K562 (cell line): ENCODE results near the gene ADAM15. TPM values are rescaled to one million over a fixed set of nuclear protein-coding genes. Genes with fewer than 3 reads are reported as not detected.

Experiments
- ASH1L ChIP-seq: fragments of 450-650 bp; IDR thresholded peaks from 2 replicates; pipeline ENCODE4 v1.6.1; 2018; ENCODE audit warnings: borderline replicate concordance, mild to moderate bottlenecking, low read depth; ENCODE audit not compliant: partially characterized antibody
- CAMTA2 ChIP-seq: fragments of 250-450 bp; sonication (Bioruptor Pico); conservative IDR thresholded peaks from 2 replicates; pipeline ENCODE4 v1.5.1; 2022
- EP400 ChIP-seq: fragments of 450-650 bp; IDR thresholded peaks from 2 replicates; pipeline ENCODE4 v1.6.1; 2017; ENCODE audit warnings: antibody characterized with exemption, mild to moderate bottlenecking, moderate library complexity
- HIVEP1 ChIP-seq: fragments of 250-450 bp; sonication (Bioruptor Pico); IDR thresholded peaks from 2 replicates; pipeline ENCODE4 v1.4.0; 2020; ENCODE audit warnings: mild to moderate bottlenecking
- JUND ChIP-seq, 2 experiments: IDR thresholded peaks; 2 replicates in 1 of 2; 3 replicates in 1 of 2; pipeline ENCODE4 v1.6.1; 2011; ENCODE audit warnings: borderline replicate concordance in 2 of 2, low read depth in 2 of 2, low read length in 2 of 2, improper control_type of control experiment in 1 of 2, missing biosample characterization in 1 of 2, missing genetic modification characterization in 1 of 2, missing genetic modification reagents in 1 of 2
- MXI1 ChIP-seq: IDR thresholded peaks from 2 replicates; pipeline ENCODE4 v1.6.1; 2011; ENCODE audit warnings: low read depth, mild to moderate bottlenecking, improper control_type of control experiment, low read length
- MYC ChIP-seq, 2 experiments: fragments of 250-450 bp in 1 of 2; sonication (Bioruptor Pico) in 1 of 2; IDR thresholded peaks; 2 replicates each; pipeline versions ENCODE4 v1.5.1 to v1.6.1; 2012 to 2021; ENCODE audit warnings: low read depth in 2 of 2, borderline replicate concordance in 1 of 2, improper control_type of control experiment in 1 of 2, low read length in 1 of 2, mild to moderate bottlenecking in 1 of 2, moderate library complexity in 1 of 2
- PHF21A ChIP-seq: fragments of 450-650 bp; IDR thresholded peaks from 2 replicates; pipeline ENCODE4 v1.6.1; 2017; ENCODE audit warnings: low read depth, borderline replicate concordance
- PYGO2 ChIP-seq: fragments of 450-650 bp; IDR thresholded peaks from 2 replicates; pipeline ENCODE4 v1.6.1; 2016; ENCODE audit warnings: mild to moderate bottlenecking, missing genetic modification characterization, moderate library complexity, missing compliant biosample characterization
- RBBP5 ChIP-seq: fragments of 200-600 bp; sonication (generic); IDR thresholded peaks from 2 replicates; pipeline ENCODE4 v1.6.1; 2012; ENCODE audit warnings: borderline replicate concordance, mild to moderate bottlenecking, low read length, control low read depth, inconsistent platforms; ENCODE audit not compliant: insufficient read depth, poor library complexity, severe bottlenecking
- SMC3 ChIP-seq: conservative IDR thresholded peaks from 2 replicates; pipeline ENCODE4 v1.6.1; 2011; ENCODE audit warnings: low read depth, low read length, improper control_type of control experiment; ENCODE audit not compliant: insufficient read depth
- SREBF1 ChIP-seq: fragments of 150-350 bp; IDR thresholded peaks from 2 replicates; pipeline ENCODE4 v1.6.1; 2014; ENCODE audit warnings: antibody characterized with exemption, low read depth, low read length, borderline replicate concordance
- STAT5B ChIP-seq: fragments of 250-450 bp; sonication (Bioruptor Pico); IDR thresholded peaks from 2 replicates; pipeline ENCODE4 v1.8.0; 2021; ENCODE audit warnings: mild to moderate bottlenecking, inconsistent platforms
- SUPT5H ChIP-seq: fragments of 450-650 bp; IDR thresholded peaks from 2 replicates; pipeline ENCODE4 v1.6.1; 2016
- YY1 ChIP-seq, 3 experiments: IDR thresholded peaks; 2 replicates each; pipeline ENCODE4 v1.6.1; 2011; ENCODE audit warnings: low read length in 2 of 3, mild to moderate bottlenecking in 2 of 3, moderate library complexity in 2 of 3, borderline replicate concordance in 1 of 3, control low read depth in 1 of 3, low read depth in 1 of 3; ENCODE audit not compliant: insufficient read depth in 3 of 3, insufficient replicate concordance in 2 of 3, control insufficient read depth in 1 of 3, insufficient read length in 1 of 3; ENCODE audit errors: extremely low read depth in 1 of 3
- ZNF133 ChIP-seq: fragments of 250-450 bp; sonication (Bioruptor Pico); IDR thresholded peaks from 2 replicates; pipeline ENCODE4 v1.4.0; 2020; ENCODE audit warnings: mild to moderate bottlenecking
- ZNF311 ChIP-seq: fragments of 250-450 bp; sonication (Bioruptor Pico); IDR thresholded peaks from 2 replicates; pipeline ENCODE4 v1.4.0; 2020; ENCODE audit warnings: mild to moderate bottlenecking, moderate library complexity
- polyA plus RNA-seq, 8 experiments: library from polyadenylated mRNA; depleted of rRNA in 4 of 8; stranded (reverse) in 5 of 8; unstranded in 3 of 8; fragments of >200 nt; fragmentation: Nextera tagmentation in 2 of 8; fragmentation: Illumina TruSeq in 1 of 8; extraction: Ambion mirVana in 2 of 8; extraction: Trizol in 1 of 8; gene quantifications; 2 replicates each; pipeline versions ENCODE4 v1.2.1 to v1.2.3, GENCODE V29; 2011 to 2014; ENCODE audit warnings: inconsistent platforms in 1 of 8, missing spikeins in 1 of 8
- total RNA-seq, 7 experiments: library from RNA; depleted of rRNA in 6 of 7; stranded (reverse); fragments of >200 nt in 6 of 7; fragmentation: Illumina TruSeq in 2 of 7; extraction: Trizol in 2 of 7; gene quantifications; 2 replicates each; pipeline versions ENCODE4 v1.2.1 to v1.2.3, GENCODE V29; 2011 to 2021; ENCODE audit warnings: low replicate concordance in 1 of 7
- TF ChIP-seq, protein P1 (sequence below), 2 experiments: fragments of 450-650 bp; formaldehyde crosslinking in 1 of 2; IDR thresholded peaks; 2 replicates each; pipeline versions ENCODE4 v1.4.0 to v1.6.1; 2014 to 2020; ENCODE audit warnings: mild to moderate bottlenecking in 2 of 2, borderline replicate concordance in 1 of 2, low read depth in 1 of 2

Gene ADAM15
- total and polyA plus RNA-seq, 9 of the 15 experiments (the other 6 are each of a cell fraction or from before 2014, with no cell fraction given) = 0.69 to 72.3 (median 32.8) TPM

DNA sequence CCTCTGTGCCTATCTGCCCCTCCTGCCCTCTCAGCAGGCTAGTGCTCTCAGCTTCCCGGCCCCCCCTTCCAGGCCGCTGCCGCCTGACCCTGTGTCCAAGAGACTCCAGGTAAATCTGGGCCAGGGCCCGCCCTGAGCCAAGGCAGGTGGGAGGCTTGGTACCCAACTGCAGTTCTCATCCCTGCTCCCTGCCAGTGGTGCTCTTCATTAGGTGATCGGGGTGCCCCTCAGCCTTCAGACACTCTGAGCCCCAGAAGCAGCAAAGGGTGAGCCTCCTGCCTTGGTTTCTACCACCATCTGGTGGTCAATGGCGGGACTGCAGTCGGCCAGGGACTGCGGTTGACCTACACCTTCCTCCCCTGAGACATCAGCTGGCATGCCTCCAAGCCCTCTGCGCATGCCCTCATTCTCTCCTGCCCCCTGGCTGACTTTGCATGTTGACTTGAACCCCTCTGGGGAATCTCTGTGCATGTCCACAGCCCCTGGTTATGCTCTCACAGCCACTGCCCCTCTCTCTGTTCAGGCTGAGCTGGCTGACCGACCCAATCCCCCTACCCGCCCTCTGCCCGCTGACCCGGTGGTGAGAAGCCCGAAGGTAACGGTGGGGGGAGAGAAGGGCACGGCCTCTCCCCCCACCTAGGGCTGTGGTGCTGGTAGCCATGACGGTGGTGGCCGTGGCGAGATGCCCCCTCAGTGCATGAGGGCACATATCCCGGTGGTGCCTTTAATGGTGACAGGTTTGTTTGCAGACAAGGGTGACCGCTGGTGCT, 10.4 kb downstream of the ADAM15 start (continued):
- TF ChIP-seq ZNF133 (CRISPR knock-in tag) (no peak), EP400 (no peak), STAT5B (CRISPR knock-in tag) (no peak), RBBP5 (no peak), HIVEP1 (CRISPR knock-in tag) (no peak), MXI1 (no peak), PYGO2 (tag) (no peak), ASH1L (no peak), MYC (IDR thresholded peaks at IDR 0.05; ENCODE audit: low read depth, low read length) (no peak), MYC (CRISPR knock-in tag; IDR thresholded peaks at IDR 0.05; ENCODE audit: borderline replicate concordance, low read depth) (no peak), SMC3 (peak; percentile 96), SREBF1 (no peak), YY1 (IDR thresholded peaks at IDR 0.05; ENCODE audit: borderline replicate concordance in 1 of 3, control insufficient read depth in 1 of 3, extremely low read depth in 1 of 3, insufficient read depth in 3 of 3, insufficient read length in 1 of 3, insufficient replicate concordance in 2 of 3, low read depth in 1 of 3, low read length in 2 of 3) (no peak), ZNF311 (CRISPR knock-in tag) (no peak), JUND (IDR thresholded peaks at IDR 0.05; ENCODE audit: borderline replicate concordance, low read depth, low read length) (0 out of 2 replicates have a peak, but pooled peaks have one; percentile 56), JUND (tag; IDR thresholded peaks at IDR 0.05; ENCODE audit: borderline replicate concordance, low read depth, low read length) (no peak), SUPT5H (0 out of 2 replicates have a peak, but pooled peaks have one; percentile 14), CAMTA2 (CRISPR knock-in tag) (no peak), PHF21A (no peak)
- TF ChIP-seq, protein P1, sequence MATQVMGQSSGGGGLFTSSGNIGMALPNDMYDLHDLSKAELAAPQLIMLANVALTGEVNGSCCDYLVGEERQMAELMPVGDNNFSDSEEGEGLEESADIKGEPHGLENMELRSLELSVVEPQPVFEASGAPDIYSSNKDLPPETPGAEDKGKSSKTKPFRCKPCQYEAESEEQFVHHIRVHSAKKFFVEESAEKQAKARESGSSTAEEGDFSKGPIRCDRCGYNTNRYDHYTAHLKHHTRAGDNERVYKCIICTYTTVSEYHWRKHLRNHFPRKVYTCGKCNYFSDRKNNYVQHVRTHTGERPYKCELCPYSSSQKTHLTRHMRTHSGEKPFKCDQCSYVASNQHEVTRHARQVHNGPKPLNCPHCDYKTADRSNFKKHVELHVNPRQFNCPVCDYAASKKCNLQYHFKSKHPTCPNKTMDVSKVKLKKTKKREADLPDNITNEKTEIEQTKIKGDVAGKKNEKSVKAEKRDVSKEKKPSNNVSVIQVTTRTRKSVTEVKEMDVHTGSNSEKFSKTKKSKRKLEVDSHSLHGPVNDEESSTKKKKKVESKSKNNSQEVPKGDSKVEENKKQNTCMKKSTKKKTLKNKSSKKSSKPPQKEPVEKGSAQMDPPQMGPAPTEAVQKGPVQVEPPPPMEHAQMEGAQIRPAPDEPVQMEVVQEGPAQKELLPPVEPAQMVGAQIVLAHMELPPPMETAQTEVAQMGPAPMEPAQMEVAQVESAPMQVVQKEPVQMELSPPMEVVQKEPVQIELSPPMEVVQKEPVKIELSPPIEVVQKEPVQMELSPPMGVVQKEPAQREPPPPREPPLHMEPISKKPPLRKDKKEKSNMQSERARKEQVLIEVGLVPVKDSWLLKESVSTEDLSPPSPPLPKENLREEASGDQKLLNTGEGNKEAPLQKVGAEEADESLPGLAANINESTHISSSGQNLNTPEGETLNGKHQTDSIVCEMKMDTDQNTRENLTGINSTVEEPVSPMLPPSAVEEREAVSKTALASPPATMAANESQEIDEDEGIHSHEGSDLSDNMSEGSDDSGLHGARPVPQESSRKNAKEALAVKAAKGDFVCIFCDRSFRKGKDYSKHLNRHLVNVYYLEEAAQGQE (IDR thresholded peaks at IDR 0.05; ENCODE audit: borderline replicate concordance) = peak; percentile 92
- TF ChIP-seq, protein P1 (CRISPR knock-in tag; IDR thresholded peaks at IDR 0.05; ENCODE audit: low read depth) = peak; percentile 19; the same call in 1 of the 2 replicates
